BLaER1 (cell line): ENCODE data around the gene MMP1.

Experiments
- H3K27ac ChIP-seq: shearing (Covaris generic); formaldehyde crosslinking; 2 replicates; pipeline ENCODE4 v1.8.1; 2022
- H3K27me3 ChIP-seq: shearing (Covaris generic); formaldehyde crosslinking; 2 replicates; pipeline ENCODE4 v1.8.1; 2022
- H3K36me3 ChIP-seq: shearing (Covaris generic); formaldehyde crosslinking; 2 replicates; pipeline ENCODE4 v1.8.1; 2022
- H3K4me1 ChIP-seq: shearing (Covaris generic); formaldehyde crosslinking; 2 replicates; pipeline ENCODE4 v1.8.1; 2022
- H3K4me2 ChIP-seq: shearing (Covaris generic); formaldehyde crosslinking; 2 replicates; pipeline ENCODE4 v1.8.1; 2022
- H3K4me3 ChIP-seq: shearing (Covaris generic); formaldehyde crosslinking; 2 replicates; pipeline ENCODE4 v1.8.1; 2022
- H3K9ac ChIP-seq: shearing (Covaris generic); formaldehyde crosslinking; 2 replicates; pipeline ENCODE4 v1.8.1; 2022
- H3K9me3 ChIP-seq: shearing (Covaris generic); formaldehyde crosslinking; 2 replicates; pipeline ENCODE4 v1.8.1; 2022
- H4K20me1 ChIP-seq: shearing (Covaris generic); formaldehyde crosslinking; 2 replicates; pipeline ENCODE4 v1.8.1; 2022
- Cebpa-rat ChIP-seq: shearing (Covaris generic); IDR thresholded peaks from 2 replicates; pipeline ENCODE4 v1.8.1; 2022

MMP1 gene

GRCh38 chr11:102798012-102798746, at the start of gene MMP1:
TSS of gene MMP1 (minus strand) at chr11:102798160. CDS start at chr11:102798092, 68 bp downstream.
- Histone ChIP-seq H3K27ac (no peak within 1 kb of the TSS), H3K4me2 (no peak within 1 kb of the TSS)

GRCh38 chr11:102846292-102846691, 48.3 kb upstream of the MMP1 start:
- TF ChIP-seq Cebpa-rat, result no peak
- H3K9me3 ChIP-seq, result no peaks in the 10 kb centered on the region
- no peak overlapping the region for H3K4me3 ChIP-seq
- H3K36me3 ChIP-seq, result no peaks in the 10 kb centered on the region
- no peaks in the 10 kb centered on the region for H3K4me1 ChIP-seq
- H3K27ac ChIP-seq, result no peak overlapping the region
- no peaks in the 10 kb centered on the region for H4K20me1 ChIP-seq
- no peak overlapping the region for H3K4me2 ChIP-seq
- no peaks in the 10 kb centered on the region for H3K27me3 ChIP-seq
- H3K9ac ChIP-seq, result no peak overlapping the region

More at GRCh38 chr11:102798012-102798746, at the start of gene MMP1:
- Histone ChIP-seq H4K20me1 (no peaks in the 10 kb centered on the region), H3K9me3 (no peaks in the 10 kb centered on the region), H3K4me1 (peaks cover 4% of the 10 kb centered on the region; the same call in 1 of the 2 replicates), H3K4me3 (no peak within 1 kb of the TSS), H3K27me3 (no peaks in the 10 kb centered on the region), H3K9ac (no peak within 1 kb of the TSS), H3K36me3 (no peaks in the 10 kb centered on the region)
- TF ChIP-seq Cebpa-rat, result no peak

GRCh38 chr11:102843489-102843888, 45.5 kb upstream of the MMP1 start, which contains the start of gene MMP3:
TSS of gene MMP3 (minus strand) at chr11:102843609. CDS start at chr11:102843546, 63 bp downstream.
- H3K4me1 ChIP-seq, result no peaks in the 10 kb centered on the region
- H3K27ac ChIP-seq, result no peak within 1 kb of the TSS
- no peak for TF ChIP-seq Cebpa-rat
- no peaks in the 10 kb centered on the region for H4K20me1 ChIP-seq
- H3K9me3 ChIP-seq, result no peaks in the 10 kb centered on the region
- no peak within 1 kb of the TSS for H3K4me3 ChIP-seq
- H3K9ac ChIP-seq, result no peak within 1 kb of the TSS
- H3K27me3 ChIP-seq, result no peaks in the 10 kb centered on the region
- no peaks in the 10 kb centered on the region for H3K36me3 ChIP-seq
- H3K4me2 ChIP-seq, result no peak within 1 kb of the TSS

GRCh38 chr11:102842930-102843329, 45.0 kb upstream of the MMP1 start:
- Histone ChIP-seq H3K4me3 (no peak overlapping the region), H3K9me3 (no peaks in the 10 kb centered on the region), H3K4me2 (no peak overlapping the region), H3K36me3 (no peaks in the 10 kb centered on the region), H3K27me3 (no peaks in the 10 kb centered on the region), H3K4me1 (no peaks in the 10 kb centered on the region), H4K20me1 (no peaks in the 10 kb centered on the region), H3K27ac (no peak overlapping the region), H3K9ac (no peak overlapping the region)
- TF ChIP-seq Cebpa-rat, result no peak

GRCh38 chr11:102840018-102840417, 42.1 kb upstream of the MMP1 start:
- Histone ChIP-seq H3K9me3 (no peaks in the 10 kb centered on the region), H4K20me1 (no peaks in the 10 kb centered on the region), H3K27ac (no peak overlapping the region), H3K36me3 (no peaks in the 10 kb centered on the region), H3K4me2 (no peak overlapping the region), H3K4me3 (no peak overlapping the region), H3K4me1 (no peaks in the 10 kb centered on the region), H3K27me3 (no peaks in the 10 kb centered on the region), H3K9ac (no peak overlapping the region)
- TF ChIP-seq Cebpa-rat, result no peak

GRCh38 chr11:102837646-102838045, 39.7 kb upstream of the MMP1 start:
- Histone ChIP-seq H4K20me1 (no peaks in the 10 kb centered on the region), H3K9ac (no peak overlapping the region), H3K27me3 (no peaks in the 10 kb centered on the region), H3K4me1 (no peaks in the 10 kb centered on the region), H3K4me2 (no peak overlapping the region), H3K4me3 (no peak overlapping the region), H3K36me3 (no peaks in the 10 kb centered on the region), H3K27ac (no peak overlapping the region), H3K9me3 (no peaks in the 10 kb centered on the region)
- TF ChIP-seq Cebpa-rat, result no peak

GRCh38 chr11:102837156-102837555, 39.2 kb upstream of the MMP1 start:
- H3K9ac ChIP-seq, result no peak overlapping the region
- H3K27me3 ChIP-seq, result no peaks in the 10 kb centered on the region
- no peak for TF ChIP-seq Cebpa-rat
- H3K4me1 ChIP-seq, result no peaks in the 10 kb centered on the region
- H3K27ac ChIP-seq, result no peak overlapping the region
- no peak overlapping the region for H3K4me2 ChIP-seq
- no peaks in the 10 kb centered on the region for H3K36me3 ChIP-seq
- no peak overlapping the region for H3K4me3 ChIP-seq
- H4K20me1 ChIP-seq, result no peaks in the 10 kb centered on the region
- no peaks in the 10 kb centered on the region for H3K9me3 ChIP-seq

GRCh38 chr11:102836290-102836875, 38.4 kb upstream of the MMP1 start:
- H3K27ac ChIP-seq, result no peak overlapping the region
- no peak for TF ChIP-seq Cebpa-rat
- no peaks in the 10 kb centered on the region for H3K4me1 ChIP-seq
- H3K4me2 ChIP-seq, result no peak overlapping the region
- H3K4me3 ChIP-seq, result no peak overlapping the region
- H3K27me3 ChIP-seq, result no peaks in the 10 kb centered on the region
- H4K20me1 ChIP-seq, result no peaks in the 10 kb centered on the region
- H3K36me3 ChIP-seq, result no peaks in the 10 kb centered on the region
- peaks cover 2% of the 10 kb centered on the region; the same call in 1 of the 2 replicates for H3K9me3 ChIP-seq
- no peak overlapping the region for H3K9ac ChIP-seq

GRCh38 chr11:102833731-102834130, 35.8 kb upstream of the MMP1 start:
- Histone ChIP-seq H3K4me1 (no peaks in the 10 kb centered on the region), H3K4me2 (no peak overlapping the region), H3K36me3 (no peaks in the 10 kb centered on the region), H3K27ac (no peak overlapping the region), H3K27me3 (no peaks in the 10 kb centered on the region), H3K4me3 (no peak overlapping the region), H4K20me1 (no peaks in the 10 kb centered on the region), H3K9me3 (peaks cover 3% of the 10 kb centered on the region; the same call in 1 of the 2 replicates), H3K9ac (no peak overlapping the region)
- no peak for TF ChIP-seq Cebpa-rat

GRCh38 chr11:102832612-102833011, 34.7 kb upstream of the MMP1 start:
- no peak for TF ChIP-seq Cebpa-rat
- H3K27ac ChIP-seq, result no peak overlapping the region

More at GRCh38 chr11:102832612-102833011, 34.7 kb upstream of the MMP1 start:
- Histone ChIP-seq H3K36me3 (no peaks in the 10 kb centered on the region), H3K9ac (no peak overlapping the region), H3K27me3 (no peaks in the 10 kb centered on the region), H3K4me2 (no peak overlapping the region), H3K4me3 (no peak overlapping the region), H3K9me3 (peaks cover 3% of the 10 kb centered on the region; the same call in 1 of the 2 replicates), H3K4me1 (no peaks in the 10 kb centered on the region), H4K20me1 (no peaks in the 10 kb centered on the region)
